ENCODE results near the gene HOTAIR.

Gene HOTAIR

GRCh38 chr12:54016478-54016964 is 41.8 kb upstream of the HOTAIR start:
- DNase-seq, result no peak
- TF ChIP-seq CTCF (IDR thresholded peaks at IDR 0.05; ENCODE audit: low read depth, low read length, missing control alignments), result no peak
- in situ Hi-C loops (cut with HindIII; ENCODE audit: low pct_ligation_motif_present, low sequenced_read_pairs), result loop anchor here (25.0 kb wide), 1 partner anchor 196 kb away; no protein-coding TSS in a partner anchor
- Histone ChIP-seq H3K36me3 (replicated peaks) (no peaks in the 10 kb centered on the region), H3K27me3 (replicated peaks) (peaks cover 83% of the 10 kb centered on the region), H3K4me3 (ENCODE audit: low read depth, low read length) (no peak overlapping the region), H3K27ac (no peak overlapping the region)

GRCh38 chr12:54016051-54016450 is 41.3 kb upstream of the HOTAIR start:
- TF ChIP-seq CTCF (IDR thresholded peaks at IDR 0.05; ENCODE audit: low read depth, low read length, missing control alignments), result no peak
- Histone ChIP-seq H3K27ac (no peak overlapping the region), H3K27me3 (replicated peaks) (peaks cover 85% of the 10 kb centered on the region), H3K4me3 (ENCODE audit: low read depth, low read length) (no peak overlapping the region), H3K36me3 (replicated peaks) (no peaks in the 10 kb centered on the region)
- no peak for DNase-seq
- in situ Hi-C loops (cut with HindIII; ENCODE audit: low pct_ligation_motif_present, low sequenced_read_pairs), result loop anchor here (25.0 kb wide), 1 partner anchor 196 kb away; no protein-coding TSS in a partner anchor

- Histone ChIP-seq H3K27ac (no peak overlapping the region), H3K36me3 (replicated peaks) (no peaks in the 10 kb centered on the region), H3K27me3 (replicated peaks) (peaks cover 87% of the 10 kb centered on the region), H3K4me3 (ENCODE audit: low read depth, low read length) (no peak overlapping the region)
- in situ Hi-C loops (cut with HindIII; ENCODE audit: low pct_ligation_motif_present, low sequenced_read_pairs), result loop anchor here (25.0 kb wide), 1 partner anchor 197 kb away; no protein-coding TSS in a partner anchor
- TF ChIP-seq CTCF (IDR thresholded peaks at IDR 0.05; ENCODE audit: low read depth, low read length, missing control alignments), result no peak
- DNase-seq, result no peak
Measured at GRCh38 chr12:54015018-54015931, 40.5 kb upstream of the HOTAIR start.

GRCh38 chr12:54014377-54015017 is 39.7 kb upstream of the HOTAIR start:
- no peak for DNase-seq
- Histone ChIP-seq H3K27me3 (replicated peaks) (peaks cover 87% of the 10 kb centered on the region), H3K27ac (no peak overlapping the region), H3K4me3 (ENCODE audit: low read depth, low read length) (no peak overlapping the region), H3K36me3 (replicated peaks) (no peaks in the 10 kb centered on the region)
- TF ChIP-seq CTCF (IDR thresholded peaks at IDR 0.05; ENCODE audit: low read depth, low read length, missing control alignments), result no peak
- in situ Hi-C loops (cut with HindIII; ENCODE audit: low pct_ligation_motif_present, low sequenced_read_pairs), result loop anchor here (25.0 kb wide), 1 partner anchor 198 kb away; no protein-coding TSS in a partner anchor

- no peak overlapping the region for H3K27ac ChIP-seq
- no peak for DNase-seq
- TF ChIP-seq CTCF (IDR thresholded peaks at IDR 0.05; ENCODE audit: low read depth, low read length, missing control alignments), result no peak
- no peak overlapping the region for H3K4me3 ChIP-seq (ENCODE audit: low read depth, low read length)
- peaks cover 87% of the 10 kb centered on the region for H3K27me3 ChIP-seq (replicated peaks)
- H3K36me3 ChIP-seq (replicated peaks), result no peaks in the 10 kb centered on the region
- in situ Hi-C loops (cut with HindIII; ENCODE audit: low pct_ligation_motif_present, low sequenced_read_pairs), result loop anchor here (25.0 kb wide), 1 partner anchor 199 kb away; no protein-coding TSS in a partner anchor
Measured at GRCh38 chr12:54012631-54013409, 38.1 kb upstream of the HOTAIR start.
